Right renal cortex interstitium (tissue), 3 donors: Measurements from ENCODE around the gene RAET1G. TPM values are rescaled to one million over a fixed set of nuclear protein-coding genes. Genes with fewer than 3 reads are reported as not detected.
"Not testable (repeated sequence)": the region's sequence is repeated elsewhere in the genome, so short reads cannot be mapped to it uniquely, and the experiment has no call there.

Source experiments
- DNase-seq, 3 donors: peaks; one replicate each; pipeline ENCODE4 v3.0.0-alpha.2; 2013; ENCODE audit warnings: low read depth in 3 of 3, low spot score in 2 of 3
- polyA plus RNA-seq, 3 donors: library from polyadenylated mRNA; unstranded; fragments of 120-200 nt; gene quantifications; one replicate each; pipeline ENCODE4 v1.2.1, GENCODE V29; 2013; ENCODE audit not compliant: insufficient read length in 3 of 3

Gene RAET1G
- polyA plus RNA-seq, 3 donors: 0.75 to 1.9 (median 1.5) TPM

- no peak for DNase-seq
Measured at GRCh38 chr6:149915970-149916865, 6.7 kb downstream of the RAET1G start.

- no peak for DNase-seq
Measured at GRCh38 chr6:149913540-149914240, 9.2 kb downstream of the RAET1G start.

GRCh38 chr6:149913085-149913484, 9.8 kb downstream of the RAET1G start:
- no peak for DNase-seq

GRCh38 chr6:149912680-149913079, 10.2 kb downstream of the RAET1G start:
- DNase-seq: not testable (repeated sequence)

DNA sequence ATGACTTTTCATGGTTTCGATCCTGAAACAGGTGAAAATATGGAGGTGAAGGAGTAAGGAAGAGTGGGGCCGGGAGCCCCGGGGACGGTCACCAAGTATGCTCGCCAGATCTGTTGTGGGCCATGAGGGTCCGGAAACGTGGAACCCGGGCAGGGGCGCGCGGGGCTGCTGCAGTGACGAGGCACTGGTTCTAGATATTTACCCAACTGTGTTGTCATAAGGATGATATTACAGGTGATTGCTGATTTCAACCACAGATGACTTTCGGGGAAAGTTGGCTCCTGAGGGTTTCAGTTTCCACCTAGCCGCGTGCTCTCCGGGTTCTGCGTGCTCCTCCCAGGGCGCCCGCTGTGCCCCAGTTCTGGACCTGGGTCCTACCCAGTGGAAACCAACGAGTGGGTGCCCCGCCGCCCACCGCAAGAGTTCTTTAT, 12.2 kb downstream of the RAET1G start:
- DNase-seq: no peak

- no peak for DNase-seq
Measured at GRCh38 chr6:149909701-149910470, 13.0 kb downstream of the RAET1G start.

GRCh38 chr6:149908480-149908879, 14.4 kb downstream of the RAET1G start:
- not testable (repeated sequence) for DNase-seq

- no peak for DNase-seq
Measured at GRCh38 chr6:149907317-149907716, 15.6 kb downstream of the RAET1G start.

DNA sequence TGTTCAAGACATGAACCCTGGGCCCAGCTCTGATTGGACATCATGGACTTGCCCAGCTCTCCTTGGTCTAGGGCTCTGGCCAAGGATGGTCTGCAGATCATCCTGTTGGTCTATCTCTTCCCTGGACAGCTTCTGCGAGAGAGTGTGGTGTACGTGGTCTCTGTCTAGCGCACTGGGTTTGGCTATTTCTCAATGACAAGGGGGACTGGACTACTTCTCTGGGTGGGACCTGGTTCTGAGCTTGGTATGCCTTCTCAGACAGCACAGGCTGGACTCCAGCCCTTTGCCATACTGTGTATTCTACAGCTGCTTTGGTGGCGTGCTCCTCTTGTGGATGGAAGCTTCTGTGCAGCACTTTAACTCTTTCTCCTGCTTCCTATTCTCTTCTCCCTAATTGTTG, 16.5 kb downstream of the RAET1G start:
- DNase-seq: no peak

GRCh38 chr6:149905911-149906371, 17.0 kb downstream of the RAET1G start:
- no peak for DNase-seq

- DNase-seq: no peak
Measured at GRCh38 chr6:149905371-149905910, 17.5 kb downstream of the RAET1G start.

DNA sequence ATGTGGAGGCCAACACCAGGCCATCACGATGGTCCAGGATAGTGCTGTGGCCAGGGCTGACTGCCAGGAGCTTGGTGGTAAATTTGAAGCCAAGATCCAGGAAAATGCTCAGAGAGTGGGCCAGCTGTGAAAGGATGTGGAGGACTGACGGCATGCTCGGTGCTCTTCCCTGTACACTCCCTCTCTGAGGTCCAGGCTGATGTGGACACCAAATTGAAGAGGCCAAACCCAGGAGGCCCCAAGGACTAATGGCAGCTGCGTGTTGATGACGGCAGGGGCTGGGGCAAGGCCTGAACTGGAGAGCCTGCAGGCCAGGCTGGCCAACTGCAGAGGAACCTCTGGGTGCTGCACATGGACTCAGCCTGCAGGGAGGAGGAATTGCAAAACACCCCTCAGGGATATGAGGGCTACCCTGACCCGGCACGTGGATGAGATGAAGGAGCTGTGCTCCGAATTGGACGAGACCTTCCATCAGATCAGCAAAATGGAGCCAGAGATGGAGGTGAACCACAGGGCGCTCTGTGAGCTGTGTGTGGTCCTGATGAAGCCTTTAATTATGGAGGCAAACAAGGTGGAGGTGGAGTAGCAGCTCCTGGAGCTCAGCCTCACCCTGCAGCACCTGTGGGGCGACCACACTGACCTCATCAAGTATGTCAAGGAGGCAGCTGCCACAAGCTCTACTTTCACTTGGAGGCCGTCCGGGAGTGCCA, 18.1 kb downstream of the RAET1G start:
- no peak for DNase-seq

DNA sequence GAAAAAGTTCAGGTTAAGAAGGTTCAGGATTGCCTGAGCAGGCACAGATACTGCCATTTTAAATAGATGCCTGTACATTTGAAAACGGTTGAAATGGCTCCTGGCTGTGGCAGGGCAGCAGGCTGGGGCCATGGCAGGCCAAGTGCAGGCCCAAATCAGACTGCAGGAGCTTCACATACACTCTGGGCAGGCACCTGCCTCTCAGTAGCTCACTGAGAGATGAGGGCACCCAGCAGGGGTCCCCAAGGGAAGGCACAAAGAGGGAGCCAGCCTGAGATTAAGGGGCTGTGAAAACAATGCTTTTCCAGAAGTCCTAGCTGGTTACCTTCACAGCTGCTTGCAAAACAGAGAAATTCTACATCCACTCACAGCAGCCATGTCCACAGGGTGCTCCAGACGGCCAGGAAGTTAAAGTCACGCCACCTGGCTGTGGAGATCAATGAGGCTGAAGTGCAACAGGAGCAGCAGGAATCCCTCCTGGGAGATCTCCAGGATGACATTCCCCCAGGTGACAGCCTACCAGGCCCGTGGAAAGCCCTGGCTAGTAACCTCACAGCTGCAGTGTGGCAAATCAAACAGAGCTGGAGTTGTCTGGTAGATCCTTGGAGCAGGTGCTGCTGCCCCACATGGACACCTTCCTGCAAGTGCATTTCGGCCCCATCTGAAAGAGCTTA, 18.8 kb downstream of the RAET1G start:
- no peak for DNase-seq

GRCh38 chr6:149901444-149902140, 21.3 kb downstream of the RAET1G start:
- no peak for DNase-seq

- DNase-seq: no peak
Measured at GRCh38 chr6:149900620-149901443, 22.1 kb downstream of the RAET1G start.

DNA sequence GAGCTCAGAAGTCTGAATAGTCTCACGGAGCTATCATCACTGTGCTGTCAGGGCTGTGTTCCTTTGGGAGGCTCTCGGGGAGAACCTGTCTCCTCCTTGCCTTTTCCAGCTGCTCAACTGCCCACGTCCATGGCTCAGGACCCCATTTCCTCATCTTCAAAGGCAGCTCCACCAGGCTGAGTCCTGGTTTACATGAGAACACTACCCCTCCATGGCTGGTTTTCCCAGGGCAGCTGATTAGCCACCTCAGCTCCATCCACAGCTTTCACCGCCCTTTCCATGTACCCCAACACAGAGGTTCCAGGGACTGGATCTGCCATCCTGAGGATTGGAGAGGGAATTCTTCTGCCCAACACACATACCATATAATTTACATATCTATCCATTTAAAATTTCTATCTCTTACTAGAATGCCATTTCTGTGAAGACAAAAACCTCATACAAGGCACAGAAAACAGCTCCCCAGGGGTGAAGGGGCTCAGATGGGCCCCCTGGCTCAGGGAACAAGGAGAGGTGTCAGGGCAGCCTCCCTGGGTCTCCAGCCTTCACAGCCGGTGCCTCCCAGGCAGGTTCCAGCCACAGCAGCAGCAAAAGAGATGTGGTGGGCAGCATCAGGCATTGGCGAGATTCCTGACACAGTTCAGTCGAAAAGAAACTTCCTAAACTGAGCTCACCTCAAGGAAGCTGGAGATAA, 22.8 kb downstream of the RAET1G start:
- no peak for DNase-seq

- no peak for DNase-seq
Measured at GRCh38 chr6:149899486-149899885, 23.4 kb downstream of the RAET1G start.
